Trophoblast cell (in vitro differentiated cells and primary cell): ENCODE data around the gene TRUB1.

Experiments used
- DNase-seq, 2 donors: peaks; one replicate each; pipeline ENCODE4 v3.0.0-alpha.2; 2016
- H2AFZ ChIP-seq: 2 replicates; pipeline ENCODE4 v1.6.1; 2013; ENCODE audit warnings: low read length, moderate library complexity, mild to moderate bottlenecking; ENCODE audit not compliant: insufficient read depth, poor library complexity
- H2AK5ac ChIP-seq: 2 replicates; pipeline ENCODE4 v1.6.1; 2013; ENCODE audit warnings: mild to moderate bottlenecking, low read length
- H2BK120ac ChIP-seq: 2 replicates; pipeline ENCODE4 v1.6.1; 2013; ENCODE audit warnings: low read length, mild to moderate bottlenecking, moderate library complexity; ENCODE audit not compliant: insufficient read depth, poor library complexity
- H2BK12ac ChIP-seq: 2 replicates; pipeline ENCODE4 v1.6.1; 2013; ENCODE audit warnings: mild to moderate bottlenecking, low read length, moderate library complexity
- H2BK5ac ChIP-seq: 2 replicates; pipeline ENCODE4 v1.6.1; 2013; ENCODE audit warnings: low read length, low read depth, moderate library complexity, mild to moderate bottlenecking; ENCODE audit not compliant: poor library complexity
- H3K14ac ChIP-seq: 2 replicates; pipeline ENCODE4 v1.6.1; 2013; ENCODE audit warnings: mild to moderate bottlenecking, low read length
- H3K18ac ChIP-seq: 2 replicates; pipeline ENCODE4 v1.6.1; 2013; ENCODE audit warnings: mild to moderate bottlenecking, low read length
- H3K23ac ChIP-seq: 2 replicates; pipeline ENCODE4 v1.6.1; 2013; ENCODE audit warnings: low read length
- H3K27ac ChIP-seq: 2 replicates; pipeline ENCODE4 v1.5.1; 2013; ENCODE audit warnings: low read depth, mild to moderate bottlenecking, inconsistent platforms, low read length, moderate library complexity
- H3K27me3 ChIP-seq: 2 replicates; pipeline ENCODE4 v1.6.1; 2013; ENCODE audit warnings: inconsistent platforms, mild to moderate bottlenecking, low read length, moderate library complexity; ENCODE audit not compliant: insufficient read depth
- H3K36me3 ChIP-seq, 2 experiments: 1 replicate in 1 of 2; 2 replicates in 1 of 2; pipeline ENCODE4 v1.6.1; 2013; ENCODE audit warnings: low read length in 2 of 2, mild to moderate bottlenecking in 2 of 2, moderate library complexity in 1 of 2; ENCODE audit not compliant: insufficient read depth in 2 of 2, control insufficient read depth in 1 of 2
- H3K4ac ChIP-seq: 2 replicates; pipeline ENCODE4 v1.6.1; 2013; ENCODE audit warnings: low read depth, mild to moderate bottlenecking, low read length, moderate library complexity
- H3K4me1 ChIP-seq, 2 experiments: 1 replicate in 1 of 2; 2 replicates in 1 of 2; pipeline ENCODE4 v1.6.1; 2013; ENCODE audit warnings: low read length in 2 of 2, mild to moderate bottlenecking in 2 of 2, moderate library complexity in 1 of 2; ENCODE audit not compliant: insufficient read depth in 2 of 2, control insufficient read depth in 1 of 2
- H3K4me2 ChIP-seq: 2 replicates; pipeline ENCODE4 v1.6.1; 2013; ENCODE audit warnings: inconsistent platforms, mild to moderate bottlenecking, low read length, moderate library complexity
- H3K4me3 ChIP-seq: 2 replicates; pipeline ENCODE4 v1.5.1; 2013; ENCODE audit warnings: mild to moderate bottlenecking, low read depth, low read length, inconsistent platforms
- H3K79me1 ChIP-seq: one replicate; pipeline ENCODE4 v1.6.1; 2013; ENCODE audit warnings: low read length
- H3K79me2 ChIP-seq: 2 replicates; pipeline ENCODE4 v1.6.1; 2013; ENCODE audit warnings: low read length, mild to moderate bottlenecking; ENCODE audit not compliant: control insufficient read depth, insufficient read depth, poor library complexity
- H3K9ac ChIP-seq: 2 replicates; pipeline ENCODE4 v1.6.1; 2013; ENCODE audit warnings: mild to moderate bottlenecking, low read length
- H3K9me3 ChIP-seq: 2 replicates; pipeline ENCODE4 v1.6.1; 2013; ENCODE audit warnings: low read depth, mild to moderate bottlenecking, control low read depth, inconsistent platforms, low read length; ENCODE audit not compliant: insufficient read depth
- H4K12ac ChIP-seq: 2 replicates; pipeline ENCODE4 v1.6.1; 2013; ENCODE audit warnings: low read depth, mild to moderate bottlenecking, low read length, moderate library complexity
- H4K8ac ChIP-seq: 2 replicates; pipeline ENCODE4 v1.6.1; 2013; ENCODE audit warnings: low read depth, mild to moderate bottlenecking, low read length, moderate library complexity
- H4K91ac ChIP-seq: one replicate; pipeline ENCODE4 v1.6.1; 2013; ENCODE audit warnings: low read depth, mild to moderate bottlenecking, low read length, moderate library complexity
- WGBS: extraction: QIAGEN DNeasy Blood & Tissue Kit; methylation state at CpG from one replicate; pipeline ENCODE4 v1.1.7; 2013; ENCODE audit warnings: missing lambda C conversion rate; ENCODE audit not compliant: insufficient read length, insufficient coverage; ENCODE audit errors: extremely low coverage; 5-methylcytosine and 5-hydroxymethylcytosine counted together

TRUB1 gene

GRCh38 chr10:114967071-114967470 is 29.1 kb downstream of the TRUB1 start:
- no peaks in the 10 kb centered on the region for H3K9me3 ChIP-seq
- H3K36me3 ChIP-seq, result peaks cover 0 to 2% of the 10 kb centered on the region in 2 experiments
- no peak overlapping the region for H3K4ac ChIP-seq
- no peak overlapping the region for H2BK5ac ChIP-seq
- H3K14ac ChIP-seq, result no peak overlapping the region
- H3K9ac ChIP-seq, result no peak overlapping the region
- DNase-seq, result peak in 1 of 2 donors; percentile 22
- no peak overlapping the region for H2BK120ac ChIP-seq
- no peak overlapping the region for H3K18ac ChIP-seq
- no peak overlapping the region for H4K8ac ChIP-seq
- H3K23ac ChIP-seq, result no peak overlapping the region
- no peaks in the 10 kb centered on the region for H3K79me2 ChIP-seq
- H4K91ac ChIP-seq, result no peak overlapping the region
- no peak overlapping the region for H2BK12ac ChIP-seq
- no peak overlapping the region for H3K4me2 ChIP-seq
- peak overlapping the region; percentile 79 for H3K27ac ChIP-seq
- H3K79me1 ChIP-seq, result no peaks in the 10 kb centered on the region
- H3K27me3 ChIP-seq, result no peaks in the 10 kb centered on the region
- no peak overlapping the region for H2AFZ ChIP-seq
- peaks cover 5 to 11% of the 10 kb centered on the region in 2 experiments for H3K4me1 ChIP-seq
- no peak overlapping the region for H3K4me3 ChIP-seq
- H4K12ac ChIP-seq, result no peak overlapping the region
- WGBS, result no CpG with 5 or more reads among the region's 2 CpGs
- no peak overlapping the region for H2AK5ac ChIP-seq

- no peak overlapping the region for H3K4ac ChIP-seq
- H3K23ac ChIP-seq, result no peak overlapping the region
- no peak overlapping the region for H4K8ac ChIP-seq
- no peaks in the 10 kb centered on the region for H3K9me3 ChIP-seq
- no peak overlapping the region for H4K91ac ChIP-seq
- peak in 1 of 2 donors; percentile 12 for DNase-seq
- no peak overlapping the region for H3K27ac ChIP-seq
- no peak overlapping the region for H3K14ac ChIP-seq
- WGBS, result no CpG with 5 or more reads among the region's 4 CpGs
- no peak overlapping the region for H3K18ac ChIP-seq
- H3K4me1 ChIP-seq, result peaks cover 5 to 9% of the 10 kb centered on the region in 2 experiments
- no peak overlapping the region for H3K4me2 ChIP-seq
- no peak overlapping the region for H2AK5ac ChIP-seq
- H2BK12ac ChIP-seq, result no peak overlapping the region
- H4K12ac ChIP-seq, result no peak overlapping the region
- peaks cover 0 to 1% of the 10 kb centered on the region in 2 experiments for H3K36me3 ChIP-seq
- no peak overlapping the region for H2BK5ac ChIP-seq
- no peaks in the 10 kb centered on the region for H3K27me3 ChIP-seq
- no peak overlapping the region for H2BK120ac ChIP-seq
- no peaks in the 10 kb centered on the region for H3K79me2 ChIP-seq
- no peak overlapping the region for H3K4me3 ChIP-seq
- H3K79me1 ChIP-seq, result no peaks in the 10 kb centered on the region
- H2AFZ ChIP-seq, result no peak overlapping the region
- no peak overlapping the region for H3K9ac ChIP-seq
Measured at GRCh38 chr10:114970515-114970914, 32.5 kb downstream of the TRUB1 start.

- H4K8ac ChIP-seq, result no peak overlapping the region
- H3K4me2 ChIP-seq, result no peak overlapping the region
- H3K79me1 ChIP-seq, result no peaks in the 10 kb centered on the region
- no peak overlapping the region for H3K4me3 ChIP-seq
- no peak overlapping the region for H2BK12ac ChIP-seq
- no peak for DNase-seq
- H2BK120ac ChIP-seq, result no peak overlapping the region
- H3K36me3 ChIP-seq, result peaks cover 0 to 1% of the 10 kb centered on the region in 2 experiments
- H4K12ac ChIP-seq, result no peak overlapping the region
- no CpG with 5 or more reads among the region's 5 CpGs for WGBS
- no peak overlapping the region for H3K23ac ChIP-seq
- H3K18ac ChIP-seq, result no peak overlapping the region
- H3K27ac ChIP-seq, result no peak overlapping the region
- no peak overlapping the region for H2AFZ ChIP-seq
- no peaks in the 10 kb centered on the region for H3K27me3 ChIP-seq
- no peak overlapping the region for H2BK5ac ChIP-seq
- H3K4me1 ChIP-seq, result peaks cover 3 to 6% of the 10 kb centered on the region in 2 experiments
- H3K79me2 ChIP-seq, result no peaks in the 10 kb centered on the region
- H2AK5ac ChIP-seq, result no peak overlapping the region
- no peak overlapping the region for H3K14ac ChIP-seq
- no peak overlapping the region for H3K4ac ChIP-seq
- H3K9ac ChIP-seq, result no peak overlapping the region
- H4K91ac ChIP-seq, result no peak overlapping the region
- no peaks in the 10 kb centered on the region for H3K9me3 ChIP-seq
Measured at GRCh38 chr10:114973306-114973705, 35.3 kb downstream of the TRUB1 start.

DNA sequence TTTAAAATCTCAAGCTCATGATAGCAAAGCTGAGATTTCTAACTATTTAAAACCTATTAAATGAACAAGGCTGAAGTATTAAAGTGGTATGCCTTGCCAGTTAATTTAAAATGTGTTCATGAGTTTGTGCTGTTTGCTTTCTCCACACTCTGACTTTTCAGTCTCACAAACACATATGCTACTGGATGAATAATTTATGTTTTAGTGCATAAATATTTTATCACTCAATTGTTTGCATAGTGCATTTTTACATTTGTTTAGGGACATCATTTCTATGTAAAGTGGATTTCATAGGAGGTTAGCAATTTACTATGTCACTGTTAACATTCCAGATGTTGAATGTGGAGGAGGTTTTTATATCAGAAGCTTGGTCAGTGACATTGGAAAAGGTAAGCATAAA is 36.0 kb downstream of the TRUB1 start:
- Histone ChIP-seq H3K4me1 (peaks cover 3 to 6% of the 10 kb centered on the region in 2 experiments), H3K36me3 (peaks cover 0 to 1% of the 10 kb centered on the region in 2 experiments), H4K8ac (no peak overlapping the region), H3K18ac (no peak overlapping the region), H2BK120ac (no peak overlapping the region), H2BK5ac (no peak overlapping the region), H3K4ac (no peak overlapping the region), H3K4me3 (no peak overlapping the region), H4K12ac (no peak overlapping the region), H2BK12ac (no peak overlapping the region), H2AFZ (no peak overlapping the region), H4K91ac (no peak overlapping the region), H3K14ac (no peak overlapping the region), H3K4me2 (no peak overlapping the region), H3K79me2 (no peaks in the 10 kb centered on the region), H3K27me3 (no peaks in the 10 kb centered on the region), H3K9me3 (no peaks in the 10 kb centered on the region), H3K23ac (no peak overlapping the region), H3K9ac (no peak overlapping the region), H3K79me1 (no peaks in the 10 kb centered on the region), H3K27ac (no peak overlapping the region), H2AK5ac (no peak overlapping the region)
- no peak for DNase-seq
